SK-N-SH treated with all-trans-retinoic acid at 6 μM for 48 hours (cell line): Measurements from ENCODE around the gene RNF169.
"Not testable (repeated sequence)": the region's sequence is repeated elsewhere in the genome, so short reads cannot be mapped to it uniquely, and the experiment has no call there.

Source experiments
- ATAC-seq: fragments of 200-7000 bp; cut with Tn5 transposase; 3 replicates; pipeline ENCODE4 v1.9.1; 2020; ENCODE audit warnings: mild to moderate bottlenecking, moderate library complexity
- ARNTL ChIP-seq: fragments of 450-650 bp; formaldehyde crosslinking; IDR thresholded peaks from 2 replicates; pipeline ENCODE4 v1.5.0; 2020; ENCODE audit warnings: low read depth, mild to moderate bottlenecking, moderate library complexity, borderline replicate concordance
- CSDC2 ChIP-seq: fragments of 250-450 bp; sonication (Bioruptor Pico); IDR thresholded peaks from 2 replicates; pipeline ENCODE4 v1.5.0; 2020; ENCODE audit warnings: mild to moderate bottlenecking, moderate library complexity
- ESRRG ChIP-seq: fragments of 250-450 bp; sonication (Bioruptor Pico); IDR thresholded peaks from 2 replicates; pipeline ENCODE4 v1.6.1; 2021; ENCODE audit warnings: mild to moderate bottlenecking
- GLIS3 ChIP-seq: fragments of 250-450 bp; sonication (Bioruptor Pico); IDR thresholded peaks from 2 replicates; pipeline ENCODE4 v1.5.0; 2020; ENCODE audit warnings: mild to moderate bottlenecking, moderate library complexity
- ISL1 ChIP-seq: fragments of 250-450 bp; sonication (Bioruptor Pico); IDR thresholded peaks from 2 replicates; pipeline ENCODE4 v2.1.2; 2022; ENCODE audit warnings: mild to moderate bottlenecking, moderate library complexity
- PPARA ChIP-seq: fragments of 250-450 bp; sonication (Bioruptor Pico); IDR thresholded peaks from 2 replicates; pipeline ENCODE4 v1.5.0; 2020; ENCODE audit warnings: mild to moderate bottlenecking, borderline replicate concordance
- RARB ChIP-seq: fragments of 250-450 bp; sonication (Bioruptor Pico); IDR thresholded peaks from 2 replicates; pipeline ENCODE4 v1.8.0; 2021; ENCODE audit warnings: mild to moderate bottlenecking, moderate library complexity
- SNAI2 ChIP-seq: fragments of 250-450 bp; sonication (Bioruptor Pico); IDR thresholded peaks from 2 replicates; pipeline ENCODE4 v1.5.0; 2020; ENCODE audit warnings: mild to moderate bottlenecking, moderate library complexity
- TCF4 ChIP-seq: fragments of 250-450 bp; sonication (Bioruptor Pico); IDR thresholded peaks from 2 replicates; pipeline ENCODE4 v1.8.0; 2021; ENCODE audit warnings: mild to moderate bottlenecking, moderate library complexity, borderline replicate concordance
- TOX ChIP-seq: fragments of 250-450 bp; sonication (Bioruptor Pico); IDR thresholded peaks from 2 replicates; pipeline ENCODE4 v1.8.0; 2021; ENCODE audit warnings: mild to moderate bottlenecking, moderate library complexity, borderline replicate concordance
- ZC3H10 ChIP-seq: fragments of 250-450 bp; sonication (Bioruptor Pico); IDR thresholded peaks from 2 replicates; pipeline ENCODE4 v1.5.1; 2021; ENCODE audit warnings: mild to moderate bottlenecking, moderate library complexity
- ZFP3 ChIP-seq: fragments of 250-450 bp; sonication (Bioruptor Pico); IDR thresholded peaks from 2 replicates; pipeline ENCODE4 v1.5.0; 2020; ENCODE audit warnings: mild to moderate bottlenecking, moderate library complexity
- ZFP30 ChIP-seq: fragments of 450-650 bp; formaldehyde crosslinking; IDR thresholded peaks from 2 replicates; pipeline ENCODE4 v1.5.0; 2022; ENCODE audit warnings: mild to moderate bottlenecking, moderate library complexity
- ZNF565 ChIP-seq: fragments of 450-650 bp; formaldehyde crosslinking; conservative IDR thresholded peaks from 2 replicates; pipeline ENCODE4 v1.5.0; 2020; ENCODE audit warnings: low read depth, mild to moderate bottlenecking, moderate library complexity
- ZNF70 ChIP-seq: fragments of 450-650 bp; formaldehyde crosslinking; IDR thresholded peaks from 2 replicates; pipeline ENCODE4 v1.5.0; 2020; ENCODE audit warnings: mild to moderate bottlenecking, moderate library complexity
- TF ChIP-seq, protein P1 (sequence below): fragments of 250-450 bp; sonication (Bioruptor Pico); IDR thresholded peaks from 2 replicates; pipeline ENCODE4 v1.5.0; 2020; ENCODE audit warnings: mild to moderate bottlenecking, moderate library complexity
- TF ChIP-seq, protein P2 (sequence below): fragments of 250-450 bp; sonication (Bioruptor Pico); IDR thresholded peaks from 2 replicates; pipeline ENCODE4 v1.5.1; 2020; ENCODE audit warnings: low read depth, mild to moderate bottlenecking, moderate library complexity
- TF ChIP-seq, protein P3 (sequence below): fragments of 250-450 bp; sonication (Bioruptor Pico); IDR thresholded peaks from 2 replicates; pipeline ENCODE4 v1.8.0; 2021; ENCODE audit warnings: low read depth, mild to moderate bottlenecking, moderate library complexity, borderline replicate concordance

RNF169 gene

DNA sequence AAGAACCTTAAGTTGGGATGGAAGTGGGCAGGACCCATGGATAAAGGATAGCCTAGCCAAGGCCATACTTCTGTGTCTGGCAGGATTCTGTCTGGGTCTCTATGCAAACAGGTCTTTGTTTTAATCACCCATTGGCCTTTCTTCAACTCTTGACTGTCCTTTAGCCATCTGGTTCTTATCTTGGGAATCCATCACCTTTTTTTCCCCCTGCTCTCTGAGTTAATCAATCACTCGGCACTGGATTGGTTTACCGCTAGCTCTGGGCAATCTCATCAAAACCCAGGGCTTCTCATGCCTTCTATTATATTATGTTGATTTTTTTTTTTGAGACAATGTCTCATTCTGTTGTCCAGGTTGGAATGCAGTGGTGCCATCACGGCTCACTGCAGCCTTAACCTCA lies 1.8 kb upstream of the RNF169 start:
- TF ChIP-seq ARNTL (no peak), GLIS3 (CRISPR knock-in tag) (no peak), ZFP3 (CRISPR knock-in tag) (no peak), ZNF565 (CRISPR knock-in tag) (no peak)
- TF ChIP-seq, protein P1, sequence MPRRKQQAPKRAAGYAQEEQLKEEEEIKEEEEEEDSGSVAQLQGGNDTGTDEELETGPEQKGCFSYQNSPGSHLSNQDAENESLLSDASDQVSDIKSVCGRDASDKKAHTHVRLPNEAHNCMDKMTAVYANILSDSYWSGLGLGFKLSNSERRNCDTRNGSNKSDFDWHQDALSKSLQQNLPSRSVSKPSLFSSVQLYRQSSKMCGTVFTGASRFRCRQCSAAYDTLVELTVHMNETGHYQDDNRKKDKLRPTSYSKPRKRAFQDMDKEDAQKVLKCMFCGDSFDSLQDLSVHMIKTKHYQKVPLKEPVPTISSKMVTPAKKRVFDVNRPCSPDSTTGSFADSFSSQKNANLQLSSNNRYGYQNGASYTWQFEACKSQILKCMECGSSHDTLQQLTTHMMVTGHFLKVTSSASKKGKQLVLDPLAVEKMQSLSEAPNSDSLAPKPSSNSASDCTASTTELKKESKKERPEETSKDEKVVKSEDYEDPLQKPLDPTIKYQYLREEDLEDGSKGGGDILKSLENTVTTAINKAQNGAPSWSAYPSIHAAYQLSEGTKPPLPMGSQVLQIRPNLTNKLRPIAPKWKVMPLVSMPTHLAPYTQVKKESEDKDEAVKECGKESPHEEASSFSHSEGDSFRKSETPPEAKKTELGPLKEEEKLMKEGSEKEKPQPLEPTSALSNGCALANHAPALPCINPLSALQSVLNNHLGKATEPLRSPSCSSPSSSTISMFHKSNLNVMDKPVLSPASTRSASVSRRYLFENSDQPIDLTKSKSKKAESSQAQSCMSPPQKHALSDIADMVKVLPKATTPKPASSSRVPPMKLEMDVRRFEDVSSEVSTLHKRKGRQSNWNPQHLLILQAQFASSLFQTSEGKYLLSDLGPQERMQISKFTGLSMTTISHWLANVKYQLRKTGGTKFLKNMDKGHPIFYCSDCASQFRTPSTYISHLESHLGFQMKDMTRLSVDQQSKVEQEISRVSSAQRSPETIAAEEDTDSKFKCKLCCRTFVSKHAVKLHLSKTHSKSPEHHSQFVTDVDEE (CRISPR knock-in tag) = 0 out of 2 replicates have a peak, but pooled peaks have one; percentile 24
- no peak for ATAC-seq

DNA sequence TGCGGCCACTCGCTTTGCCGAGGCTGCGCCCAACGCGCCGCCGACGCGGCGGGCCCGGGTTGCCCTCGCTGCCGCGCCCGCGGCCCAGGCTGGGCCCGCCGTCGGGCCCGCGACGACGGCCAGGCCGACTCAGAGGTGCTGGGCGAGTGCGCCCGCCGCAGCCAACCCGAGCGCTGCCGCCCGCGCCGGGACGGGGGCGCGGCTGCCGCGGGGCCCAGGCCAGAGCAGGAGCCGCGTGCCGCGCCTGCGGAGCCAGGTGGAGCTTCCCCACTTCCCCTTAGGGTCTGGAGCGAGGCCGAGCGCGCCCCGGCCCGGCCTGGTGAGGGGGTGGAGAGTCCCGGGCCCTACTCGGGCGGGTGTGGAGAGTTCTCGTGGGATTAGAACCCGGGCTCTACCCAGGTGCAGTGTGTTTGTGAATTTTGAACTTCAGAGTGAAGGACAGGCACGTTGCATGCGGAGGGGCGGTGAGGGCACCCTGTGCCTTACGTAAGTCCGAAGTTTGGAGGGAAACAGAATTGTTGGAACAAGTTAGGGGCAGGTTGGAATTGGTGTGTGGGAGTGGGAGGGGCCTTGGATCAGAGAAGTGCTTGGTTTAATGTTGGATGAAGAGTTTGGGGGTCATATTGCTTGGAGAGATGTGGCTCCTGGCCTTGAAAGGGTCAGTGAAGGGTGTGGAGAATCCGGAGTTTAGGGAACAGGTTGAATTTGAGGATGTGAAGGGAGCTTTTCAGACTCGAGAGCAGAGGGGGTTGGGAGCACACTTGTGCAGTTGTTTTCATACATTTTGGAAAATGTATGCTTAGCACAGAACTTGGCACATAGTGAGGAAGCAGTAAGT lies 697 bp downstream of the RNF169 start:
- TF ChIP-seq, protein P1 (CRISPR knock-in tag) = 0 out of 2 replicates have a peak, but pooled peaks have one; percentile 11
- TF ChIP-seq TOX (CRISPR knock-in tag) = no peak
- peak; percentile 35 for ATAC-seq

DNA sequence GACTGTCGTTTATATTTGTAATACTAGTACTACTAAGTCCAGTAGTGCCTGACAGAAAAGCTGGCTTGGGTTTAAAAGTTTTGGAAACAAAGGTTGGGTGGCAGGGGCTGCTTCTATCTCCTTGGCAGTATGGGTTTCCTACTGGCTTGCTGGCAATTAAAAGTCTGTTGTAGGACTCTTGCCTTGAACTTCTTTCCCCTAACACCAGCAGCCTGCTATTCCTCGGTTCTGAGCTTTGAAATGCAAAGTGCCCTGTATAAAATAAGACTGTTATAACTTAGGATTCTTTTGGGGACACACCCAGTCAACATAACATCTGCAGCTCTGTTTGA lies 1.3 kb downstream of the RNF169 start:
- ATAC-seq = no peak
- TF ChIP-seq, protein P2, sequence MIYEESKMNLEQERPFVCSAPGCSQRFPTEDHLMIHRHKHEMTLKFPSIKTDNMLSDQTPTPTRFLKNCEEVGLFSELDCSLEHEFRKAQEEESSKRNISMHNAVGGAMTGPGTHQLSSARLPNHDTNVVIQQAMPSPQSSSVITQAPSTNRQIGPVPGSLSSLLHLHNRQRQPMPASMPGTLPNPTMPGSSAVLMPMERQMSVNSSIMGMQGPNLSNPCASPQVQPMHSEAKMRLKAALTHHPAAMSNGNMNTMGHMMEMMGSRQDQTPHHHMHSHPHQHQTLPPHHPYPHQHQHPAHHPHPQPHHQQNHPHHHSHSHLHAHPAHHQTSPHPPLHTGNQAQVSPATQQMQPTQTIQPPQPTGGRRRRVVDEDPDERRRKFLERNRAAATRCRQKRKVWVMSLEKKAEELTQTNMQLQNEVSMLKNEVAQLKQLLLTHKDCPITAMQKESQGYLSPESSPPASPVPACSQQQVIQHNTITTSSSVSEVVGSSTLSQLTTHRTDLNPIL = no peak
- TF ChIP-seq CSDC2 (no peak), SNAI2 (no peak), ARNTL (no peak), TCF4 (no peak)
- TF ChIP-seq, protein P3, sequence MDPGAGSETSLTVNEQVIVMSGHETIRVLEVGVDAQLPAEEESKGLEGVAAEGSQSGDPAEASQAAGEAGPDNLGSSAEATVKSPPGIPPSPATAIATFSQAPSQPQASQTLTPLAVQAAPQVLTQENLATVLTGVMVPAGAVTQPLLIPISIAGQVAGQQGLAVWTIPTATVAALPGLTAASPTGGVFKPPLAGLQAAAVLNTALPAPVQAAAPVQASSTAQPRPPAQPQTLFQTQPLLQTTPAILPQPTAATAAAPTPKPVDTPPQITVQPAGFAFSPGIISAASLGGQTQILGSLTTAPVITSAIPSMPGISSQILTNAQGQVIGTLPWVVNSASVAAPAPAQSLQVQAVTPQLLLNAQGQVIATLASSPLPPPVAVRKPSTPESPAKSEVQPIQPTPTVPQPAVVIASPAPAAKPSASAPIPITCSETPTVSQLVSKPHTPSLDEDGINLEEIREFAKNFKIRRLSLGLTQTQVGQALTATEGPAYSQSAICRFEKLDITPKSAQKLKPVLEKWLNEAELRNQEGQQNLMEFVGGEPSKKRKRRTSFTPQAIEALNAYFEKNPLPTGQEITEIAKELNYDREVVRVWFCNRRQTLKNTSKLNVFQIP = no peak

DNA sequence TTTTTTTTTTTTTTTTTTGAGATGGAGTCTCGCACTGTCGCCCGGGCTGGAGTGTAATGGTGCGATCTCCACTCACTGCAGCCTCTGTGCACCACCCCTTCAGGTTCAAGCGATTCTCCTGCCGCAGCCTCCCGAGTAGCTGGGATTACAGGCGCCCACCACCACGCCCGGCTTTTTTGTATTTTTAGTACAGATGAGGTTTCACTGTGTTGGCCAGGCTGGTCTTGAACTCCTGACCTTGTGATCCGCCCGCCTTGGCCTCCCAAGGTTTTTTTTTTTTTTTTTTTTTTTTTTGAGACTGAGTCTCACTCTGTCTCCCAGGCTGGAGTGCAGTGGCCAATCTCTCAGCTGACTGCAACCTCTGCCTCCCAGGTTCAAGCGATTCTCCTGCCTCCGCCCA lies 1.9 kb downstream of the RNF169 start:
- ATAC-seq = not testable (repeated sequence)

DNA sequence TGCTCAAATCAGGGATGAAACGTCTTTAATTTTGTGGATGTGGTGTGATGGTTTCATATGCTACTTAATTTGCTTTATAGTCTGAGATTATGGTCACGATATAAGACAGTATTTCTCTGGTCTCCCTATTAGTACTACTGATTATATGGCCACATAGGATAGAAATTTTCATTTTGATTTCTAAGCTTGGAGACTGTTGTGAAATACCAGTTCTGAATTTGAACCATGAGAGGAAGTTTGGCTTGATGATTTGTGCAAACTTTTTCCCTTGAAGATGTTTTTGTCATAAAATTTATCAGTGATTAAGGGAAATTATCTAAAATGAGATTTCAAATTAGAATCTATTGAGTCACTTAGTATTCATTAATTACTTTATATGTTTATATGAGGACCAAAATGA lies 2.7 kb downstream of the RNF169 start:
- ATAC-seq = no peak
- TF ChIP-seq ZNF70 = no peak
- TF ChIP-seq CSDC2 = no peak
- TF ChIP-seq ARNTL = no peak

DNA sequence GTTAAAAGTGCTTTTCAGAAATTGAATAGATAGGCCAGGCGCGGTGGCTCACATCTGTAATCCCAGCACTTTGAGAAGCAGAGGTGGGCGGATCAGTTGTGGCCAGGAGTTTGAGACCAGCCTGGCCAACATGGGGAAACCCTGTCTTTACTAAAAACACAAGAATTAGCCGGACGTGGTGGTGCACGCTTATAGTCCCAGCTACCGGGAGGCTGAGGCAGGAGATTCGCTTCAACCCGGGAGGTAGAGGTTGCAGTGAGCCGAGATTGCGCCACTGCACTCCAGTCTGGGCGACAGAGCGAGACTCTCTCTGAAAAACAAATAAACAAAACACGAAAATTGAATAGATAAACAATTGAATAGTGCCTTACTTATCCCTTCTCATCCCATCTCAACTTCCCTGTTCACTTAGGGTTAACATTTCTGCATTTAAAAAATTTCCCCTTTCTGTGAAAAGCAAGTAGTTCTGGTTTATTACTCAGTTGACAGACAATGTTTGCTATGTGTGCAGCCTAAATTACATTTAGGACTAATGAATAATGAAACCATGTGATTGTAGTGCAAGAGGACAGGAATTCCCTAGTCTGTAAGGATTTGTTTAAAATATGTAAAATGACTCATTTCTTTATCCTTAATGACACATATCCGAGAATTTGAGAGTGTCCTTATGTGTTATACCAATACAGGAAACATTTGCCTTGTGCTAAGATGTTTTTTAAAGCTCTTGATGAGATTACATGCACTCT lies 6.0 kb downstream of the RNF169 start:
- peak; percentile 89 for ATAC-seq
- TF ChIP-seq CSDC2 (no peak), ESRRG (CRISPR knock-in tag) (no peak), ZFP30 (CRISPR knock-in tag) (no peak), RARB (CRISPR knock-in tag) (no peak), ZNF565 (CRISPR knock-in tag) (no peak), ARNTL (no peak), ZC3H10 (CRISPR knock-in tag) (no peak), PPARA (CRISPR knock-in tag) (no peak), ZNF70 (no peak), ISL1 (CRISPR knock-in tag) (peak; percentile 77)
- TF ChIP-seq, protein P2 = 0 out of 2 replicates have a peak, but pooled peaks have one; percentile 15
- TF ChIP-seq, protein P1 (CRISPR knock-in tag) = no peak
